Measurements from ENCODE around the gene CCDC149. TPM values are rescaled to one million over a fixed set of nuclear protein-coding genes. Genes with fewer than 3 reads are reported as not detected.

Gene CCDC149
- total and polyA plus RNA-seq, 2 donors (not counting 1 experiment from before 2014, with no cell fraction given): not detected

DNA sequence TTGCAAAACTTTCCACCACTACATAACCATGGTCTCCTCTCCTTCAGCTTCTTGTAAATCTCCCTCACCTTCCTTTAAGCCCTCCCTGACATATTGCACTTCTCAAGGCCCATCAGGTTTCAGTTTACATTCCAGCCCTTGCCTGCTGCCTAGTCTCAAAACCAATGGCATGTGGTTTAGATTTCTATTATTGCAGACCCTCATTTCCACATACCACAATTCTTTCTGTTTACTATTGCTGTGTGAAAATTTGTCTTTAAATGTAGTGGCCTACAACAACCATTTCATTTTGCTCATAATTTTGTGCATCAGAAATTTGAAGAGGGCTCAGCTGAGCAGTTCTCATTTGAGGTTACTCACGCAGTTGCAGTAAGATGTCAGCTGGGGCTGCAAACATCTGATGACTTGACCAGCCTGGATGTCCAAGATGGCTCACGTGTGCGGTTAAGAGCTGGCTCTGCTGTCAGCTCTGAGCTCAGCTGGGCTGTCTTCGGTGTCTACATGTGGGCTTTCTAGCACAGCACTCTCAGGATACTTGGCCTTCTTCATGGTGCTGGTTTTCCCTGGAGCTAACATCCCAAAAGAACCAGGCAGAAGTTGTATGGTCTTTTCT lies 147.4 kb downstream of the CCDC149 start:
- ATAC-seq (ENCODE audit: low read depth): no peak
- no peaks in the 10 kb centered on the region for H3K9me3 Mint-ChIP-seq (ENCODE audit: insufficient read depth)
- no peaks in the 10 kb centered on the region for H3K27me3 Mint-ChIP-seq
- Histone ChIP-seq H3K4me3 (ENCODE audit: control extremely low read depth in 1 of 5, extremely low read depth in 1 of 5, insufficient read depth in 1 of 5, low read depth in 2 of 5, low read length in 4 of 5) (no peak overlapping the region), H3K9ac (ENCODE audit: low read length) (no peak overlapping the region), H3K4me2 (replicated peaks; ENCODE audit: low read depth, low read length, poor library complexity, severe bottlenecking) (no peak overlapping the region), H3K27me3 (replicated peaks in 1 of 4; ENCODE audit: control extremely low read depth in 1 of 4, control insufficient read depth in 3 of 4, insufficient read depth in 4 of 4, low read length in 3 of 4) (no peaks in the 10 kb centered on the region), H4K20me1 (ENCODE audit: control insufficient read depth, insufficient read depth, low read length, poor library complexity, severe bottlenecking) (no peaks in the 10 kb centered on the region), H3K79me2 (ENCODE audit: control insufficient read depth, insufficient read depth, low read length) (no peaks in the 10 kb centered on the region), H3K4me1 (ENCODE audit: control insufficient read depth in 2 of 2, insufficient read depth in 2 of 2, low read length in 2 of 2) (no peaks in the 10 kb centered on the region), H2AFZ (ENCODE audit: insufficient read depth, low read depth, low read length, poor library complexity, severe bottlenecking) (no peak overlapping the region), H3K27ac (ENCODE audit: low read length in 2 of 2) (no peak overlapping the region), H3K36me3 (replicated peaks in 1 of 2; ENCODE audit: control extremely low read depth in 1 of 2, control insufficient read depth in 1 of 2, extremely low read depth in 1 of 2, insufficient read depth in 2 of 2, low read length in 1 of 2) (no peaks in the 10 kb centered on the region), H3K9me3 (ENCODE audit: control extremely low read depth in 1 of 3, control insufficient read depth in 2 of 3, insufficient read depth in 1 of 3, low read length in 2 of 3) (no peaks in the 10 kb centered on the region)
- no peak overlapping the region for H3K4me3 Mint-ChIP-seq
- TF ChIP-seq CTCF (IDR thresholded peaks at IDR 0.05) (no peak), EZH2 (IDR thresholded peaks at IDR 0.05; ENCODE audit: borderline replicate concordance, insufficient read depth, low read depth, low read length, poor library complexity, severe bottlenecking) (no peak)
- H3K4me1 Mint-ChIP-seq: no peaks in the 10 kb centered on the region
- intact Hi-C loops (cut with micrococcal nuclease): no loop called here
- CTCF ChIA-PET: no interaction called here
- H3K27ac Mint-ChIP-seq: no peak overlapping the region
- DNase-seq: no peak
- 91% methylated on average over 4 of the region's 4 CpGs for WGBS (ENCODE audit: insufficient coverage)
- POLR2A ChIA-PET: no interaction called here

GRCh38 chr4:24764345-24764744 lies 148.5 kb downstream of the CCDC149 start:
- H3K4me1 Mint-ChIP-seq: no peaks in the 10 kb centered on the region
- DNase-seq (no peak), ATAC-seq (ENCODE audit: low read depth) (no peak)
- Histone ChIP-seq H3K4me1 (ENCODE audit: control insufficient read depth in 2 of 2, insufficient read depth in 2 of 2, low read length in 2 of 2) (no peaks in the 10 kb centered on the region), H4K20me1 (ENCODE audit: control insufficient read depth, insufficient read depth, low read length, poor library complexity, severe bottlenecking) (no peaks in the 10 kb centered on the region), H3K9me3 (ENCODE audit: control extremely low read depth in 1 of 3, control insufficient read depth in 2 of 3, insufficient read depth in 1 of 3, low read length in 2 of 3) (no peaks in the 10 kb centered on the region), H3K4me3 (ENCODE audit: control extremely low read depth in 1 of 5, extremely low read depth in 1 of 5, insufficient read depth in 1 of 5, low read depth in 2 of 5, low read length in 4 of 5) (no peak overlapping the region), H3K79me2 (ENCODE audit: control insufficient read depth, insufficient read depth, low read length) (no peaks in the 10 kb centered on the region), H3K4me2 (replicated peaks; ENCODE audit: low read depth, low read length, poor library complexity, severe bottlenecking) (no peak overlapping the region), H2AFZ (ENCODE audit: insufficient read depth, low read depth, low read length, poor library complexity, severe bottlenecking) (no peak overlapping the region), H3K9ac (ENCODE audit: low read length) (no peak overlapping the region), H3K27me3 (replicated peaks in 1 of 4; ENCODE audit: control extremely low read depth in 1 of 4, control insufficient read depth in 3 of 4, insufficient read depth in 4 of 4, low read length in 3 of 4) (no peaks in the 10 kb centered on the region), H3K27ac (ENCODE audit: low read length in 2 of 2) (no peak overlapping the region), H3K36me3 (replicated peaks in 1 of 2; ENCODE audit: control extremely low read depth in 1 of 2, control insufficient read depth in 1 of 2, extremely low read depth in 1 of 2, insufficient read depth in 2 of 2, low read length in 1 of 2) (no peaks in the 10 kb centered on the region)
- POLR2A ChIA-PET: no interaction called here
- peaks cover 2% of the 10 kb centered on the region for H3K9me3 Mint-ChIP-seq (ENCODE audit: insufficient read depth)
- intact Hi-C loops (cut with micrococcal nuclease): no loop called here
- WGBS (ENCODE audit: insufficient coverage): 90% methylated on average over 3 of the region's 3 CpGs
- H3K27me3 Mint-ChIP-seq: peaks cover 3% of the 10 kb centered on the region
- H3K4me3 Mint-ChIP-seq: no peak overlapping the region
- CTCF ChIA-PET: no interaction called here
- TF ChIP-seq CTCF (IDR thresholded peaks at IDR 0.05) (no peak), EZH2 (IDR thresholded peaks at IDR 0.05; ENCODE audit: borderline replicate concordance, insufficient read depth, low read depth, low read length, poor library complexity, severe bottlenecking) (no peak)
- H3K27ac Mint-ChIP-seq: no peak overlapping the region
